Fibroblast of peridontal ligament (primary cell): ENCODE results near the gene RNH1.

ENCODE experiments used
- DNase-seq: peaks from one replicate; pipeline ENCODE4 v3.0.0-alpha.2; 2010; ENCODE audit errors: extremely low read depth

RNH1 gene

GRCh38 chr11:459511-460220 is 47.4 kb downstream of the RNH1 start:
- DNase-seq, result no peak

DNA sequence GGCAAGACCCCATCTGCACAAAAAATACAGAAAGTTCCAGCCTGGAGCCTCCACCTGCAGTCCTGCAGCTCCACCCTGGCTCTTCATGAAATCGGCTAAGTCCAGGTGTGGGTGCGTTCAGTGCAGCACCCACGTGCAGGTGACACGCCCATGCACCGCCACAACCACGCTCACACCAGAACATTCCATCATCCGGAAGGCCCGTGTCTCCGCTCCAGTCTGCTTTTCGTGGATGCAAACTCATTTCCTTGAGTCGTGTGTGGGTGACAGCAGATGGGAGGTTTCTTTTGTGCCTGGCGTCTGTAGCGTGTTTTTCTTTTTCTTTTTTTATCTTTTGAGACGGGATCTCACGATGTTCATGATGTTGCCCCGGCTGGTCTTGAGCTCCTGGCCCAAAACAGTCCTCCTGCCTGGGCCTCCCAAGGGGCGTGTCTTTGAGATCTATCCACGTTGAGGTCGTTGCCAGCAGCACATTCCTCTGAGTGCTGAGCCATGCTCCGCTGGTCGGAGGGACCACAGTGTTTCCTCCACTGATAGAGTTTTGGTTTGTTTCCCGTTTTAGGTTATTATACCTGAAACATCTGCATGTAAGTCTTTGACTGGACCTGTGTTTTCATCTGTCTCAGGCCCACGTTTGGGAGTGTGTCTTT is 49.8 kb downstream of the RNH1 start:
- no peak for DNase-seq

DNA sequence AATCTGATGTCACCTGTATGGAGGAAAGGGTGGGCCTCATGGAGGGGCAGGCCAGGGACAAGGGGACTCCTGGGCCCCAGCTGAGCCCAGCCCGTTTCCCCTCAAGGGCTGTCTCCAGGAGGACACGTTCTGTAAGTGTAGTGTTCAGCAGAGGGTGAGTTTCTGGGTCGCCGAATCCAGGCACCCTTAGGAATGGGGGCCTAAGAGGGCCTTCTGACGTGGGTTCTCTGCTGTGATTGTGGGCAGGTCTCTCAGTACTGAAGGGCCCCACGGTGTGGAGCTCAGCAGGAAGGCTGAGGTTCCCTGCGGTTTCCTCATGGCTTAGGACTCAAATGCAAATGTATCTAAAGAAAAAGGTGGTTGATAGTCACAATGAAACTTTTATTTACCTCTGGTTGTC is 50.5 kb downstream of the RNH1 start:
- no peak for DNase-seq

GRCh38 chr11:455566-456147 is 51.4 kb downstream of the RNH1 start:
- no peak for DNase-seq

DNA sequence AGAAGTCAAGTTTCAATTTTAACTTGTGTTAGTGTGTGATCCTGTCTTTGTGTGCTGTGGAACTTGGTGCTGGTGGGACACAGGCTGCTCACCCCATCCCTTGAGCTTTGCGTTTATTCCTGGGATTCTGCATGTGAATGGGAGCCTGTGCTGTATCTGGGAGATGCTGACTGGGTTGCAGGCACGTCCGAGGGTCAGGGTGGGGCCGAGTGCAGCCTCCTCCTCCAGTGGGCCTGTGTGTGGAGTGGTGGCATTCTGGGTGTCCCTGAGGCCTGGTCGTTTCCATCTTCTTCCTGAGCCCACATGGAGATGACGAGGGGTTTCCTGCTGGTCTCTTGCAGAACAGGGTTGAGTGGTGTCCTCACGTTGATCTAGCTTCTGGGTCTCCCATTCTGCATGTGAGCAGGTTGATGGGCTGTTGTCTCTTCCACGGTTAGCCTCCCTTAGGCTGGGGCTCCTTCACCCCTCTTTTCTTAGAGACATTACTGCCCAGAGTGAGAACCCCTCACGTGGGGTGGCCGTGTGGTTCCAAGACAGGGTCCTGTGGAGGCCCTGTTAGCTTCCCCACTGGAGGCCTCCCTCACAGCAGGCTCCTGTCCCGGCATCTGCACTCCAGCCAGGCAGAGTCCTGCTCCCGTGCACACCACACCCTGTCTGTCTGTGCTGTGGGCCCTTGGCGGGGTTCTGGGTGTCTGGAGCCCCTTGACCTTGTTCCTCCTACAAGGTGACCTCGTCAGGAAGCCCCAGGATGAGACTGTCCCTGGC is 52.1 kb downstream of the RNH1 start:
- DNase-seq, result no peak

GRCh38 chr11:454043-454442 is 53.0 kb downstream of the RNH1 start:
- DNase-seq, result no peak

GRCh38 chr11:453564-453963 is 53.5 kb downstream of the RNH1 start:
- no peak for DNase-seq

- no peak for DNase-seq
These were observed 54.0 kb downstream of the RNH1 start for GRCh38 chr11:452916-453527.

GRCh38 chr11:452203-452744 is 54.8 kb downstream of the RNH1 start:
- no peak for DNase-seq

DNA sequence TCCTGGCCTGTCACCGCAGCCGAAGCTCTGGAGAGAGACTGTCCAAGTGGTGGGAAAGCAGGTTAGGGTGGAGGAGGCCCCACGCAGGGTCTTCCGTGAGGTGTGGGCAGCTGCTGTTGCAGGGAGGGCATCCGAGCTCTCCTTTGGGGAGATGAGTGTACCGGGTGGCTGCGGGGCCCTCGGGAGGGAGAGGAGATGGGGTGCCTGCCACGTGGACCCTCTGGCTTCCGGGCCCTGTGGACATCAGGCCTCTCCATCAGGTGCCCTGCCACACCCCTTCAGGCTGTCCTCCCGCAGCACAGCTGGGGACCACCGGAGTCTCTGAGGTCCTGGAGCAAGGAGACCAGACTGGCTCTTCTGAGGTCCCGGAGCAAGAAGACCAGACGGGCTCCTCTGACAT is 55.3 kb downstream of the RNH1 start:
- DNase-seq, result no peak

- DNase-seq, result peak; percentile 50
These were observed 56.1 kb downstream of the RNH1 start for GRCh38 chr11:450809-451451.

DNA sequence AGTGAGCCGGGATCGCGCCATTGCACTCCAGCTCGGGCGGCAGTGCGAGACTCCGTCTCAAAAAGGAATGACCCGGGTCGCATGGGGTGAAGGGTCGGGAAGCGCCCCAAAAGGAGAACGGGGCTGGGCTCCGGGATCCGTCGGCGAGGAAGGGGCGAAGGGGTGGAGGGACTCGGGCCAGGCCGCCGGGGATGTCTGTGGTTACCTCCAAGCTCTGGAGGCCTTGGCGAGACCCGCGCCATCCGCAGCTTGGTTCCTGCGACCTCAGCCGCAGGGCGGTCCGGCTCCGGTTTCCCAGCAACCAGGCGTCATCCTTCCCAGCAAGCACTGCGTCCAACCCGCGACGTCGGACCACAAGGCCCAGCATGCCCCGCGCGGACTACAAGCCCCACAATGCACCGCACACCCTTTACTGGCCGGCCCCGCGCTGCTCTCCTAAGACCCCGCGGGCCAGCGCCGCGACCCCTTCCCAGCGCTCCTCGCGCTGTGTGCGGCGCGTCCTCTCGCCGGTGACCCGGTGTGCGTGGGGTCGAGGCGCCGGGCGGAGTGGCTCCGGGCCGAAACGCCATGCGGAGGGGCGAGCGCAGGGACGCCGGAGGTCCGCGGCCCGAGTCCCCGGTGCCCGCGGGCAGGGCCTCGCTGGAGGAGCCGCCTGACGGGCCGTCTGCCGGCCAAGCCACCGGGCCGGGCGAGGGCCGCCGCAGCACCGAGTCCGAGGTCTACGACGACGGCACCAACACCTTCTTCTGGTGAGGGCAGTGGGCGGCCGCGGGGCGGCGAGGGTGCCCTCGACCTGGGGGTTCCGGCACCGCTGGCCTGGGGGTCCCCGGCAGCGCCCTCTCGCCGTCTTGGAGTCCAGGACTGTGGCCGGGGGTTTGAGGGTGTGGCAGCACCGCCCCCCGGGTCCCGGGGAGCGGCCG is 56.9 kb downstream of the RNH1 start, which contains the start of gene PTDSS2:
TSS of gene PTDSS2 (plus strand) at position 391 of the 920 bp plus-strand sequence. CDS start at position 568, 177 bp downstream.
- peak; percentile 93 for DNase-seq

GRCh38 chr11:447923-448731 is 58.9 kb downstream of the RNH1 start:
- DNase-seq, result peak; percentile 88

DNA sequence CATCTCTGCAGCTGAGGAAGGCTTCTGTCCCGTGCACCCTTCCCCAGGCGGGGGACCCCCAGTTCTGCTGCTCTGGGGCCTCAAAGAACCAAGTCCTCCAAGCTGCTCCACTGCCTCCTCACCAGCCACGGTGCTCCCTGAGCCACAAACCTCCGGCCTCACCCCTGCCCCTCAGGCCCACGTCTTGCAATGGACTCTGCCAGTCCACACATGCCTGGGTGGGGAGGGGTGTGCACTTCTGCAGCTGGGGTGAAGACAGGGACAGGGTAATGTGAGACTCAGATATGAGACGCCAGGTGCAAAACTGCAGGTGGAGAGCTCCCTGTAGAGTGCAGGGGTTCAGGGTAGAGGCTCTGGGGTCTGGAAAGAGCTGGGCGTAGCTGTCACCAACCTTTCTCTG is 60.2 kb downstream of the RNH1 start:
- DNase-seq, result no peak

DNA sequence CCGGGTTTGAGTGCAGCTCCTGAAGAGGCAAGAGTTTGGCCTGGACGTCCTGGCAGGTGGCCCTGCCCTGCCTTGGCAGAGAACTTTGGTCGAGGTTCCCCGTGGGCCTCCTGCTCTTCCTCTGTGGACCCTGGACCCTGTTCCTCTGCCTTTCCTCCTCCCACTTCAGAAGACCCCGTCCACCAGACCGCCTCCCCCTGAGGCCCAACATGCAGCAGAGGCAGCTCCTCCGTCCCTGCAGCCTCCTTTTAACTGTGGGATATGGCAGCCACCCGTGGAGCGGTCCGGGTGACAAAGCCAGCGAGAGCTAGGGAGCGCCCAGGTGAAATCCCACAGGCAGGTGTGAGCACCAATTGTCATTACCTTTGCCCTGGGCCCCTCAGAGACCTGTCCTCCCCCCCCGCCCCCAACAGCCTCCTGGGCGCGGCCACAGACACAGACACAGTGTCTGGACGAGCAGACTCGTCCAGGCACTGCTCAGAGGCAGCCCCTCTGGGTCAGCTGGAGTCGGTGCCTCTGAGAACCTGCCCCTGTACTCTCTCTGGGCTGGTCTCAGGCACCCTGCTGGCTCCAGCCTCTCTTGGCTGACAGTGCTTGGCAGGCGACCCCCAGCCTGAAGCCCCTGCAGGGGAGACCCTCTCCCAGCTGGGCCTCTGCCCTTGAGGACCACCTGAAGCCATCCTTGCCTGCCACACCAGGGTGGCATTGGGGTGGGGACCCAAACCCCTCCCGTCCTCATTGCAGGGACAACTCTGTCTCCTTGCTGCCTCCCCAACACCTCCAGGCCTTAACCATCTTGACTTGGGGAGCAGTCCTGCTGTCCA is 61.1 kb downstream of the RNH1 start:
- DNase-seq, result no peak
